ENCODE measurements around the gene UTS2R.

The UTS2R gene

GRCh38 chr17:82389379-82389778, 17.8 kb downstream of the UTS2R start:
- DNase-seq (ENCODE audit: low read depth): no peak

- no peak for DNase-seq (ENCODE audit: low read depth)
Observed at GRCh38 chr17:82390015-82390859, 18.7 kb downstream of the UTS2R start.

- no peak for DNase-seq (ENCODE audit: low read depth)
Observed at GRCh38 chr17:82390860-82391435, 19.4 kb downstream of the UTS2R start.

- DNase-seq (ENCODE audit: low read depth): no peak
Observed at GRCh38 chr17:82391496-82392066, 20.0 kb downstream of the UTS2R start.

GRCh38 chr17:82392209-82392920, 20.8 kb downstream of the UTS2R start:
- DNase-seq (ENCODE audit: low read depth): no peak

GRCh38 chr17:82392941-82393340, 21.4 kb downstream of the UTS2R start:
- DNase-seq (ENCODE audit: low read depth): no peak

- DNase-seq (ENCODE audit: low read depth): no peak
Observed at GRCh38 chr17:82394278-82394677, 22.7 kb downstream of the UTS2R start.

GRCh38 chr17:82396601-82397435, 25.3 kb downstream of the UTS2R start:
- peak; percentile 99 for DNase-seq (ENCODE audit: low read depth)

- no peak for DNase-seq (ENCODE audit: low read depth)
Observed at GRCh38 chr17:82397449-82398335, 26.1 kb downstream of the UTS2R start.

GRCh38 chr17:82399041-82399441, 27.5 kb downstream of the UTS2R start:
- DNase-seq (ENCODE audit: low read depth): peak; percentile 81

- DNase-seq (ENCODE audit: low read depth): no peak
Observed at GRCh38 chr17:82399601-82400101, 28.1 kb downstream of the UTS2R start.

- DNase-seq (ENCODE audit: low read depth): no peak
Observed at GRCh38 chr17:82400206-82400605, 28.6 kb downstream of the UTS2R start.

GRCh38 chr17:82400830-82401229, 29.3 kb downstream of the UTS2R start:
- no peak for DNase-seq (ENCODE audit: low read depth)

- no peak for DNase-seq (ENCODE audit: low read depth)
Observed at GRCh38 chr17:82402865-82403264, 31.3 kb downstream of the UTS2R start.

- DNase-seq (ENCODE audit: low read depth): no peak
Observed at GRCh38 chr17:82403662-82404660, 32.4 kb downstream of the UTS2R start.

GRCh38 chr17:82405051-82405450, 33.5 kb downstream of the UTS2R start:
- DNase-seq (ENCODE audit: low read depth): no peak

- DNase-seq (ENCODE audit: low read depth): no peak
Observed at GRCh38 chr17:82406131-82406671, 34.6 kb downstream of the UTS2R start.

- DNase-seq (ENCODE audit: low read depth): no peak
Observed at GRCh38 chr17:82407255-82407654, 35.7 kb downstream of the UTS2R start.
